Measurements from ENCODE around the gene TSEN2.
A peak's percentile ranks its signal among the peaks of the same experiment; 100 is the strongest.
"Not testable (repeated sequence)": the region's sequence is repeated elsewhere in the genome, so short reads cannot be mapped to it uniquely, and the experiment has no call there.

Gene TSEN2

DNA sequence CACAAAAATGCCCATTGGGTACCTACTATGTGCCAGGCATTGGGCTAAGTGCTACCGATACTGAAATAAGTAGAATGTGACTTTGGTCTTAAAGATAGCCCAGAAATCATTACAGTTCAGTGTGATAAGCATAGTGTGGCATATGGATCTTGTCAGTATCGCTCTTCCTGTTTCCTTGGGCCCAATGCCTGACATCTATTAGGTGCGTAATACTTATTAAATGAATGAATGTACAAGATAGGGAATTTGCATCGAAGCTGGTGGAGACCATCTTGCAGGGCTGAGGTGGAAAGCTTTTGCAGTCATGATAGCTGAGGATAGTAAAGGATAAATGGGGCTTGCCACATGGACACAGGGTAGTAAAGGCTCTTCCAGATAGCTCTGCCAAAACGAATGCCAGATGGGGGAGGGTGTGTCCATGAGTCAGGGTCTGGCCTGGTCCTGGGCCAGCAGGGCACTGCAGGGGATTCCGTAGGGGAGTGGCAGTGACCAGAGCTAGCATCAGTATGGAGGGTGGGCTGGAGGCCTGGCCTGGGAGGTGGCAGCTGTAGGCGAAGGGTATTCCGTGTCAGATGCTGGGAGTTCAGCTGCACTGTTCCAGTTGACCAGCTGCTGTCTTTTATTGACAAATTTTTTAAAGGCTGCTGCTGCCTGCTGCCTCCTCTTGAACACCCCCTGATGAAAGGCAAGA is 23.5 kb downstream of the TSEN2 start:
- no peak for DNase-seq

DNA sequence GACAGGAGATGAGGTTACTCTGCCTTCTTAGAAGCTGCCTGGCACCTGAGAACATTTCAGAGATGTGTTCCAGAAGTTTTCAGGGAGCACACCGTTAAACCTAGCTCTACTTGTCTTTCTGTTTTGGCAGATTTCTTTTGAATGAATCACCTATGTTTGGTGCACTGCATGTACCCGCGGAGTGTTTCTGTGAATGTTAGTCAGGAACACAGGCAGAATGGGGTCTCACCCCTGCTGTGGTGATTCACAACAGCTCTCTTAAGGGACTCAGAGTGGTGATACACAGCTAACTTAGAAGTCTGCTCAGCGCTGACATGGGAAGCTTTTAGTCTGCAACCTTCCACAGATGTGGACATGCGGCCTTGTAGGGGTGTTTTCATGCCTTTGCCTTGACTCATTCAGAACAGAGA is 24.0 kb downstream of the TSEN2 start:
- no peak for DNase-seq

DNA sequence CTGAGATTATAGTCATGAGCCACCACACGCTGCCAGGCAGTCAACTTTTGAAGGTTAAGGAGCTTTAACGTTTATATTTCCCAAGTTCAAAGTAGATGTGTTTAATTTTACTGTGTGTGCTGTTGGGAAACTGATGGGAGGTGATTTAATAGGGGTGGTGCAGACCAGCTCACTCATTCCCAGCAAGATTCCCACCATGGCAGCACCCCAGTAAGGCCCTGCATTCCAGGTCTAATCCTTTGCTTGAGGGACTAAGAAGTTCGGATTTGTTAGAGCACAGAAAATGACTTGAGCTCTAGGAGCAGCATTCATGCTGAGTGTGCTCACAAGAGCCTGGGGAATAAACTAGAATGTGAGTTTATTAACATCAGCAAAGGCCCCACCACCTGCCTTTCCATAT is 25.2 kb downstream of the TSEN2 start:
- DNase-seq, result no peak

- no peak for DNase-seq
Observed at GRCh38 chr3:12512534-12513118, 28.3 kb downstream of the TSEN2 start.

GRCh38 chr3:12513694-12514446 is 29.6 kb downstream of the TSEN2 start:
- DNase-seq, result no peak

DNA sequence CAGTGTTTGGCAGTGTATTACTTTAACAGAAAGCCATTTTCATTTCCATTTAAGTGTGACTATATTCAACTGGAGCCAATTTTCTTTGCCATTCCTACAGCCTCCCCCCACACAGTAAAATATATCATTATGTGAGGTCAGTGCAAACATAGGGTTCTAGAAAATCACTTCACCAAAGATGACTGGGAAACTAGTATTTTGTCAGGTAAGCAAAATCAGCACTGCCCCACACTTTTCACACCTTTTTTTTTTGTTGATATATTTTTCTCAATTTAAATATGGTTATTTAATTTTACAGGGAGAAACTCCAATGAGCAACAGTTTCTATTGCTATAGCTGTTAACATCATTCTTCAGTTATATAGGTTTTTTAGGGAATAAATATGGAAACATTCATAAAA is 31.4 kb downstream of the TSEN2 start:
- no peak for DNase-seq

- no peak for DNase-seq
Observed at GRCh38 chr3:12516873-12517272, 32.6 kb downstream of the TSEN2 start.

DNA sequence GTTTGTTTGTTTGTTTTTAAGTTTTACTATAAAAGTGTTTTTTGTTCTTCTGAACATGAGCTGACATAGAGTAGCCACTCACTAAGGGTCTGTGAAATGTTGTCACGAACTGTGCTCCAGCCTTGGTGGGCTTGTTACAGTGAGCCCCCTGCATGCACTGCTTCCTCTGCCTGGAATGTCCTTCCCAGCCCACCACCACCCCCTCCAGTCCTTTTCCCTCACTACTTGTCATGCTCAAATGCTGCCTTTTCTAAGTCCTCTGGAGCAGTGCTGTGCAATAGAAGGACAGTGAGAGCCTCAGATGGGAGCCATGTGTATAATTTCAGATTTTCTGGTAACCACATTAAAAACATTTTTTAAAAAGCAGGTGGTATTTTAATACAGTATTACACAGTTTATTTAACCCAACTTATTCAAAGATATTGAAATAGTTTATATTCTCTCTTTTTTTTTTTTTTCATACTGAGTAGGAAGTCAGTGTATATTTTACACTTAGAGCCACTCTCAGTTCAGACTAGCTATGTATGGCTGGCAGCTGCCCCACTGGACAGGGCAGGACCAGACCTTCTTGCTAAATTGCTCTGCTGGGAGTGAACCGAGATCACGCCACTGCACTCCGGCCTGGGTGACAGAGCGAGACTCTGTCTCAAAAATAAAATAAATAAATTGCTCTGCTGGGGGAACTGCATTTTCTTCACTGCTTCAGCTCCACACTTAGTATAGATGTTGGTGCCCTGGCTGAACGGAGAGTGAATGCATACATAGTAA is 34.2 kb downstream of the TSEN2 start:
- no peak for DNase-seq

GRCh38 chr3:12521010-12521409 is 36.7 kb downstream of the TSEN2 start:
- DNase-seq, result no peak

- DNase-seq, result no peak
Observed at GRCh38 chr3:12522721-12523120, 38.4 kb downstream of the TSEN2 start.

DNA sequence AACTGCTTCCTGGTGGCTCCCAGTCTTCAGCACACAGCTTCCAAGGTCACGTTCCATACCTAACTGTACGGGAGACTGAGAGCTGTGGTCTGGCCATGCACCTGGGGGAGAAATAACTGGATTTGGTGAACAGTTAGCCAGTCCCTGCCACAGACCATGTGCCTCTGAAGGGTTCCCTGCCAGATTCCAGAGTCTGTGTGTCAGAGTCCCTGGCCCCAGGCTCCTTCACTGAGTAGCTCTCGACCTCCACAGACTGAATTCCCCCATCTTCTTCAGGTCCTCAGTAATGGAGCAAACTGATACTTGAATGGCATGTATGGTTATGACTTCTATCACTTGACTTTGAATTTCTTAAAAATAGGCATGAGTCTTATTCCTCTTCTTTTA is 43.5 kb downstream of the TSEN2 start:
- no peak for DNase-seq

- no peak for DNase-seq
Observed at GRCh38 chr3:12532182-12532581, 47.9 kb downstream of the TSEN2 start.

GRCh38 chr3:12536423-12536822 is 52.1 kb downstream of the TSEN2 start:
- no peak for DNase-seq

GRCh38 chr3:12541625-12542024 is 57.3 kb downstream of the TSEN2 start:
- DNase-seq, result no peak

DNA sequence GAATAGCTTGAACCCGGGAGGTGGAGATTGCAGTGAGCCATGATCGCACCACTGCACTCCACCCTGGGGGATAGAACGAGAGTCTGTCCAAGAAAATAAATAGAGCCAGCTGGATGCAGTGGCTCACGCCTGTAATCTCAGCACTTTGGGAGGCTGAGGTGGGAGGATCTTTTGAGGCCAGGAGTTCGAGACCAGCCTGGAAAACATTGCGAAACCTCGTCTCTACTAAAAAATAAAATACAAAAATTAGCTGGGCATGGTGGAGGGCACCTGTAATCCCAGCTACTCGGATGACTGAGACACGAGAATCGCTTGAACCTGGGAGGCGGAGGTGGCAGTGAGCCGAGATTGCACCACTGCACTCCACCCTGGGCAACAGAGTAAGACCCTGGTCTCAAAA is 59.2 kb downstream of the TSEN2 start:
- DNase-seq, result not testable (repeated sequence)

- no peak for DNase-seq
Observed at GRCh38 chr3:12544652-12545472, 60.6 kb downstream of the TSEN2 start.

DNA sequence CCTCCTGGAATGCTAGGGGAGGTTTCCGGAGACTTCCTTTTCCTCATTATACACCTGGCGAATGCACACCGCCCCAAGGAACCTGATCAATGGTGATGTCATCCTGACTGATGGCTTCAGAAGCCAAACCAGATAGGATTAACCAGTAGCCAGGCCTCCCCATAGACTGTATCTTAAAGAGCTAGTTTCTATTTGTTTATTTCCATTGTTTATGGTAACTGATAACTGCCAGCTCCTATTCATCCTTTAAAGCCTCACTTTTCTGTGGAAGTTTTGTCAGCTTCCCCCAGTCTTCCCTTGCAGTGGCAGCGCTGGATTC is 61.2 kb downstream of the TSEN2 start, which contains the start of gene MKRN2OS:
Gene MKRN2OS (minus strand): TSS at position 27 of the 319 bp plus-strand sequence. CDS start 35 bp downstream, outside the sequence.
- DNase-seq, result no peak

GRCh38 chr3:12549971-12550760 is 65.9 kb downstream of the TSEN2 start:
- DNase-seq, result no peak

DNA sequence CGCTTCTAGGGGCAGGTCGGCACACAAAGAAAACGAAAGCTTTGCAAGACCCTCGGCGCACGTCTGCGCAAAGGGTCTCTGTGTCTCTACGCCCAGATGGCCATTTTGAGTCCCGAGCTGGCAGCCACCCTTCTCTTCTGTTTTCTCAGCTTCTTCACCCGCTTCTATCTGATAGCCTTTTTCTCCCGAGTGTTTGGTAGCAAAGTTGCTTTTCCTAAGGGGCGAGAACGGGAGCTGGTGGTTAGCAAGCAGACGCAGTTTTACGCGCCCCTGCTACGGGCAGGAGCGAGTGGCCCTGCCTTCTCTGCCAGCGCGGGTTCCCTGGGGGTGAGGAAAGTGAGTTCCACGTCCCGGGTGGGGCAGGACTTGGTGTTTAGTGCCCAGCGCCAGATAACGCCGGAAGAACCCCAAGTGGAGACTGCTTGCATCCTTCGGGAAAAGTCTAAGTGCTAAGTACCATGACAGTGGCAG is 69.7 kb downstream of the TSEN2 start:
- DNase-seq, result no peak

DNA sequence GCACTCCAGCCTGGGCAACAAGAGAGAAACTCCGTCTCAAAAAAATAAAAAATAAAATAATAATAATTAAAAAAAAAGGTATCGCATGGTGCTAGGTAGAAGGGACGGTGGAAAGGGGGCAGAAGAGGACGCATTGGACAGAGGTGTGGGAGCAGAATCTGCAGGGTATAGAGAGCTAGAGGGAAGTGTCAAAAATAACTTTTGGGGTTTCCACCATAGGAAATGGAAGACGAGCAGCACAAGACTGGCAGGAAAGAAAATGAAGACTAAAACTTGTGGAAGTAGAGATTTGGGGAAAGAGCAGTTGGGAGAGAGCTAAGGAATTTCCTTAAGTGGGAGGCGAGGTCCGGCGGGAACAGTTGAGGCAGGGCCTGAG is 72.0 kb downstream of the TSEN2 start:
- no peak for DNase-seq

- peak; percentile 66 to 79 (median 74) for DNase-seq
Observed at GRCh38 chr3:12556690-12557472, 72.6 kb downstream of the TSEN2 start, which contains the start of gene MKRN2. Gene MKRN2, plus strand, starts transcription at chr3:12557087. Its CDS starts 64 bp downstream, at chr3:12557151.
